BJ (cell line): ENCODE measurements around the gene OR10A3. TPM values are rescaled to one million over a fixed set of nuclear protein-coding genes. Genes with fewer than 3 reads are reported as not detected.
"Not testable (repeated sequence)": the region's sequence is repeated elsewhere in the genome, so short reads cannot be mapped to it uniquely, and the experiment has no call there.

Experiments used
- CTCF ChIA-PET: fragments of 350-600 bp; formaldehyde crosslinking; extraction: SDS; loops from one replicate; lab custom pipeline; 2021; ENCODE audit warnings: antibody characterized with exemption, inconsistent platforms; lab: Yijun Ruan, JAX
- POLR2A ChIA-PET: fragments of 300-600 bp; sonication (Branson Sonifier 250); formaldehyde crosslinking; extraction: SDS; loops from one replicate; lab custom pipeline; 2021; ENCODE audit warnings: antibody characterized with exemption; lab: Charles Lee
- DNase-seq: peaks from one replicate; pipeline ENCODE4 v3.0.0-alpha.2; 2011; ENCODE audit warnings: low read depth
- H3K27me3 ChIP-seq: 2 replicates; pipeline ENCODE4 v1.6.0; 2011; ENCODE audit warnings: low read length; ENCODE audit not compliant: control insufficient read depth, insufficient read depth
- H3K36me3 ChIP-seq: 2 replicates; pipeline ENCODE4 v1.5.1; 2011; ENCODE audit warnings: low read length; ENCODE audit not compliant: control insufficient read depth, insufficient read depth
- H3K4me3 ChIP-seq: 2 replicates; pipeline ENCODE4 v1.5.1; 2011; ENCODE audit warnings: low read depth, mild to moderate bottlenecking, control low read depth, low read length
- polyA minus RNA-seq: library from RNA; depleted of rRNA, polyadenylated mRNA; stranded (reverse); fragments of >200 nt; gene quantifications from 2 replicates; pipeline ENCODE4 v1.2.3, GENCODE V29; 2011; rRNA and poly(A)+ RNA removed
- polyA plus RNA-seq: library from polyadenylated mRNA; depleted of rRNA; stranded (reverse); fragments of >200 nt; gene quantifications from 2 replicates; pipeline ENCODE4 v1.2.3, GENCODE V29; 2011; rRNA removed
- TF ChIP-seq, protein P1 (sequence below): IDR thresholded peaks from 2 replicates; pipeline ENCODE4 v1.5.1; 2011; ENCODE audit warnings: low read depth, mild to moderate bottlenecking, control low read depth, inconsistent platforms, low read length, moderate library complexity; ENCODE audit not compliant: insufficient read depth

The OR10A3 gene
- polyA plus RNA-seq: 0.07 TPM in 2 replicates
- 0.10 TPM in 1 of 2 replicates, not detected in the other for polyA minus RNA-seq

GRCh38 chr11:7941608-7942007 lies at the start of gene OR10A3:
Gene OR10A3, minus strand, starts transcription at chr11:7941708. Its CDS starts 2,188 bp downstream, at chr11:7939520.
- POLR2A ChIA-PET: no interaction called here
- H3K36me3 ChIP-seq: no peaks in the 10 kb centered on the region
- DNase-seq: no peak
- CTCF ChIA-PET: no interaction called here
- H3K4me3 ChIP-seq: no peak within 1 kb of the TSS
- H3K27me3 ChIP-seq: no peaks in the 10 kb centered on the region
- TF ChIP-seq, protein P1, sequence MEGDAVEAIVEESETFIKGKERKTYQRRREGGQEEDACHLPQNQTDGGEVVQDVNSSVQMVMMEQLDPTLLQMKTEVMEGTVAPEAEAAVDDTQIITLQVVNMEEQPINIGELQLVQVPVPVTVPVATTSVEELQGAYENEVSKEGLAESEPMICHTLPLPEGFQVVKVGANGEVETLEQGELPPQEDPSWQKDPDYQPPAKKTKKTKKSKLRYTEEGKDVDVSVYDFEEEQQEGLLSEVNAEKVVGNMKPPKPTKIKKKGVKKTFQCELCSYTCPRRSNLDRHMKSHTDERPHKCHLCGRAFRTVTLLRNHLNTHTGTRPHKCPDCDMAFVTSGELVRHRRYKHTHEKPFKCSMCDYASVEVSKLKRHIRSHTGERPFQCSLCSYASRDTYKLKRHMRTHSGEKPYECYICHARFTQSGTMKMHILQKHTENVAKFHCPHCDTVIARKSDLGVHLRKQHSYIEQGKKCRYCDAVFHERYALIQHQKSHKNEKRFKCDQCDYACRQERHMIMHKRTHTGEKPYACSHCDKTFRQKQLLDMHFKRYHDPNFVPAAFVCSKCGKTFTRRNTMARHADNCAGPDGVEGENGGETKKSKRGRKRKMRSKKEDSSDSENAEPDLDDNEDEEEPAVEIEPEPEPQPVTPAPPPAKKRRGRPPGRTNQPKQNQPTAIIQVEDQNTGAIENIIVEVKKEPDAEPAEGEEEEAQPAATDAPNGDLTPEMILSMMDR: no peak

- not testable (repeated sequence) for DNase-seq, H3K36me3 ChIP-seq, H3K27me3 ChIP-seq
- peak overlapping the region; percentile 78 for H3K4me3 ChIP-seq
- ChIA-PET CTCF (interaction anchor here (0.8 to 6.1 kb wide), 28 partner anchors 8 to 1790 kb away, joined by 3 to 196 read pairs (median 6); partner anchors contain the start of gene NLRP10), POLR2A (interaction anchor here (0.6 to 1.2 kb wide), 10 partner anchors 10 to 1604 kb away, joined by 3 to 8 read pairs (median 4); no protein-coding TSS in a partner anchor)
Measured at GRCh38 chr11:7987560-7987883, 46.0 kb upstream of the OR10A3 start.

GRCh38 chr11:7986768-7987559 lies 45.5 kb upstream of the OR10A3 start, which contains the start of gene EIF3F:
Gene EIF3F, plus strand, starts transcription at chr11:7987337. Its CDS starts 16 bp downstream, at chr11:7987353.
- POLR2A ChIA-PET: interaction anchor here (0.6 to 1.2 kb wide), 12 partner anchors 9 to 1603 kb away, joined by 3 to 8 read pairs (median 4); partner anchors contain the start of gene NLRP10
- TF ChIP-seq, protein P1: peak; percentile 80
- Histone ChIP-seq H3K36me3 (peaks cover 2% of the 10 kb centered on the region; the same call in 1 of the 2 replicates), H3K27me3 (no peaks in the 10 kb centered on the region), H3K4me3 (peak within 1 kb of the TSS; percentile 78)
- CTCF ChIA-PET: interaction anchor here (0.7 to 6.1 kb wide), 35 partner anchors 9 to 1789 kb away, joined by 3 to 196 read pairs (median 4); partner anchors contain the start of gene NLRP10
- DNase-seq: peak; percentile 99

- DNase-seq: no peak
- no peaks in the 10 kb centered on the region; the same call in 1 of the 2 replicates for H3K36me3 ChIP-seq
- CTCF ChIA-PET: interaction anchor here (5.4 to 6.1 kb wide), 2 partner anchors 79 to 91 kb away, joined by 129 to 196 read pairs; no protein-coding TSS in a partner anchor
- no peak overlapping the region for H3K4me3 ChIP-seq
- H3K27me3 ChIP-seq: no peaks in the 10 kb centered on the region
- POLR2A ChIA-PET: interaction anchor here (0.5 kb wide), 1 partner anchor 83 kb away, joined by 3 read pairs; no protein-coding TSS in a partner anchor
- TF ChIP-seq, protein P1: no peak
Measured at GRCh38 chr11:7983832-7984590, 42.5 kb upstream of the OR10A3 start.

DNA sequence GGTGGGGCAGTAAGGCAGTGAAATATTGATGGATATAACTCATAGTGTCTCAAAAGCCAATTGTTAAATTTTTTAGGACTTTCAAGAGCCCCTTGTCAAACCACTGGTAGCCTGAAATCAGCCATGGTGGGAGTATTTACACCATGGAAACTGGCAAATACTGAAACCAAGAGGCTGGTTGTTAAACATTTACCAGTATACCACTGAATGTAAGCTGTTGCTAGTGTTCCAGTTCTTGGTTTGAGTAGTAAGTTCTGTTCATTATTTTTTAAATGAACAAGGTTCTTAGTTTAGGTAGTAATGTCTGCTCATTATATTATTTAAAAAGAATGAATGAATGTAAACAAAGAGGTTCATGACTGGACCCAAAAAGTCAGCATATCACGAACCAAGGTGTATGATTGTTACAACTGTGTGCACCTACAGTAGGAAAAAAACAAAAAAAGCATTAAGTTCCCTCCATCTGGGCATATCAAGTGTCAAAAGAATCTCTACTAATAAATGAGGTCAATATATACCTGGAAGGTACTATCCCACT lies 41.1 kb upstream of the OR10A3 start:
- ChIA-PET POLR2A (no interaction called here), CTCF (interaction anchor here (5.4 to 6.1 kb wide), 2 partner anchors 78 to 89 kb away, joined by 129 to 196 read pairs; no protein-coding TSS in a partner anchor)
- no peak overlapping the region for H3K4me3 ChIP-seq
- TF ChIP-seq, protein P1: no peak
- H3K27me3 ChIP-seq: no peaks in the 10 kb centered on the region
- DNase-seq: no peak
- H3K36me3 ChIP-seq: no peaks in the 10 kb centered on the region
